AG04450 (cell line): ENCODE data around the gene ARSI. TPM values are rescaled to one million over a fixed set of nuclear protein-coding genes. Genes with fewer than 3 reads are reported as not detected.

Experiments
- CTCF ChIA-PET: fragments of 300-600, 350-600 bp; formaldehyde crosslinking; extraction: SDS; loops from one replicate; lab custom pipeline; 2022; ENCODE audit warnings: antibody characterized with exemption, inconsistent platforms; lab: Charles Lee
- POLR2A ChIA-PET: fragments of 350-600 bp; formaldehyde crosslinking; extraction: SDS; loops from one replicate; lab custom pipeline; 2021; ENCODE audit warnings: antibody characterized with exemption, inconsistent platforms; lab: Yijun Ruan, JAX
- DNase-seq: peaks from one replicate; pipeline ENCODE4 v3.0.0-alpha.2; 2011; ENCODE audit warnings: low read depth, low spot score
- H3K27ac ChIP-seq: one replicate; pipeline ENCODE4 v1.5.1; 2012; ENCODE audit warnings: low read depth, low read length, control low read depth
- H3K27me3 ChIP-seq: one replicate; pipeline ENCODE4 v1.6.0; 2012; ENCODE audit warnings: low read length; ENCODE audit not compliant: control insufficient read depth, insufficient read depth
- H3K4me3 ChIP-seq: 2 replicates; pipeline ENCODE4 v1.5.1; 2011; ENCODE audit warnings: mild to moderate bottlenecking, low read depth, low read length, control low read depth
- H3K9me3 ChIP-seq: 2 replicates; pipeline ENCODE4 v1.5.1; 2012; ENCODE audit warnings: low read length; ENCODE audit not compliant: control insufficient read depth, insufficient read depth
- CTCF ChIP-seq: IDR thresholded peaks from 2 replicates; pipeline ENCODE4 v1.5.1; 2011; ENCODE audit warnings: low read depth, low read length, control low read depth, inconsistent platforms
- polyA plus RNA-seq: library from polyadenylated mRNA; depleted of rRNA; stranded (reverse); fragments of >200 nt; gene quantifications from 2 replicates; pipeline ENCODE4 v1.2.3, GENCODE V29; 2011

Gene ARSI
- polyA plus RNA-seq, 1 experiment, result 11.3 TPM

DNA sequence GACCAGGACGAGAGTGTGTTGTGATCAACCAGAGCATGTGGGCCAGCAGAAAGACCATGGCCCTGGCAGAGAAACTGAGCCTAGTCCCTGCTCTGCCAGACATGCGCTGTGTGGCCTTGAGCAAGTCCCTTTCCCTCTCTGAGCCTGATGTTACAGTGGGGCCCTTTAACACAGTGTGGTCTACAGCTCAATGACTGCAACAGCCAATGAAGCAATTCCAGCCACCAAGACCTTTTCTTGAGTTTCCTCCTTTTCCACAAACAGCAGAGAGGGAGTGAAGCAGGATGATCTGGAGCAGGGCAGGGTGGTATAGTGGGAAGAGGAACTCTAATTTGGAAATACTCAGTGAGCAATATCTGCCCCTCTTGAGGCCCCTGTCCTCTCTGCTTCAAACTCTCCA, 25.8 kb upstream of the ARSI start:
- Histone ChIP-seq H3K4me3 (no peak overlapping the region), H3K27ac (no peak overlapping the region), H3K27me3 (no peaks in the 10 kb centered on the region), H3K9me3 (no peaks in the 10 kb centered on the region)
- POLR2A ChIA-PET, result no interaction called here
- no peak for DNase-seq
- TF ChIP-seq CTCF, result no peak
- CTCF ChIA-PET, result no interaction called here

GRCh38 chr5:150327139-150327538, 24.4 kb upstream of the ARSI start:
- no peak for TF ChIP-seq CTCF
- no peak for DNase-seq
- ChIA-PET CTCF (no interaction called here), POLR2A (interaction anchor here (1.4 kb wide), 1 partner anchor 28 kb away, joined by 5 read pairs; no protein-coding TSS in a partner anchor)
- Histone ChIP-seq H3K27me3 (no peaks in the 10 kb centered on the region), H3K9me3 (no peaks in the 10 kb centered on the region), H3K27ac (no peak overlapping the region), H3K4me3 (no peak overlapping the region)

DNA sequence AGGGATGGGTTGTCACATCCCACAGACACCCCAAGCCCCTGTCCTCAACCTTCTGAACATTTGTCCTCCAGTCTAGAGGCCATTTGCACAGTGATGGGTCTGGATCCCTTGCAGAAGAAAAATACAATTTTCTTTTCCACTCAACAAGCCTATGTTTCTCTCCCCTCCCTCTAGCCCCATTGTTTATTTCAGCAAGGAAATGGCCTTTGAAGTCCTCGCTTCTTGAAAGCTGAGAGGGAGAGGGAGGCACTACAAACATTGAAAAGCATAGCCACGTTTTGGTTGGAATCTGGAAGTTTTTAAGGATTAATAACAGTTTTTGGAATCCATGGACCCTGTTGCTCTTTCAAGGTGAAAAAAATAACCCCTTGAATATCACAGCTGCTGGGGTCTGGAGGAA, 24.0 kb upstream of the ARSI start:
- no peak for DNase-seq
- Histone ChIP-seq H3K9me3 (no peaks in the 10 kb centered on the region), H3K4me3 (no peak overlapping the region), H3K27ac (no peak overlapping the region), H3K27me3 (no peaks in the 10 kb centered on the region)
- no peak for TF ChIP-seq CTCF
- ChIA-PET POLR2A (interaction anchor here (1.4 kb wide), 1 partner anchor 28 kb away, joined by 5 read pairs; no protein-coding TSS in a partner anchor), CTCF (no interaction called here)

DNA sequence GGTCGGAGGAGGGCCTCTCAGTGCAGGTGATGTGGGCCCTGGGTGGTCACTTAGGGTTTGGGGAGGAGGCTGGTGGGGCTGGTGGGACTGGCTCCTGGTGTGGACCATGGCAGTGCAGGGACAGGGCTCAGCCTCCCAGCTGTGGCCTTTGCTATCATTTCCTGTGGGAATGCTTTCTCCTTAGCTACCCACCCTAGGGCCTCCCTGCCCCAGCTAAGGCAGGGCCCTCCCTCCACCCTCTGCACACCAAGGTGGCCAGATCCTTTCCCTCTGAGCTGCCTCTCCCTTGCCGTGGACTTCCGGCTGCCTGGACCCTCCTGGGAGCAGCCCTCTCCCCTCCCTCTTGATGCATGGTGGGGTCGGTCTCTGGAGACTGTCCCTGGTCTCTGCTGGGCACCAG, 22.7 kb upstream of the ARSI start:
- ChIA-PET POLR2A (interaction anchor here (1.0 kb wide), 1 partner anchor 9 kb away, joined by 7 read pairs; no protein-coding TSS in a partner anchor), CTCF (no interaction called here)
- Histone ChIP-seq H3K27ac (no peak overlapping the region), H3K9me3 (peaks cover 2% of the 10 kb centered on the region; the same call in 1 of the 2 replicates), H3K4me3 (no peak overlapping the region), H3K27me3 (no peaks in the 10 kb centered on the region)
- no peak for DNase-seq
- no peak for TF ChIP-seq CTCF

GRCh38 chr5:150323819-150324218, 21.1 kb upstream of the ARSI start:
- CTCF ChIA-PET, result interaction anchor here (0.7 kb wide), 1 partner anchor 365 kb away, joined by 9 read pairs; no protein-coding TSS in a partner anchor
- H3K4me3 ChIP-seq, result no peak overlapping the region

More at GRCh38 chr5:150323819-150324218, 21.1 kb upstream of the ARSI start:
- no peaks in the 10 kb centered on the region for H3K27me3 ChIP-seq
- POLR2A ChIA-PET, result no interaction called here
- DNase-seq, result no peak
- no peak for TF ChIP-seq CTCF
- peaks cover 2% of the 10 kb centered on the region; the same call in 1 of the 2 replicates for H3K9me3 ChIP-seq
- peak overlapping the region; percentile 2 for H3K27ac ChIP-seq
